Suppressor macrophage treated with lipopolysaccharide for 4 hours (primary cell): Measurements from ENCODE around the gene DZIP1L.

Experiments used
- DNase-seq: peaks from one replicate; pipeline ENCODE4 v3.0.0-alpha.2; 2020

Gene DZIP1L

DNA sequence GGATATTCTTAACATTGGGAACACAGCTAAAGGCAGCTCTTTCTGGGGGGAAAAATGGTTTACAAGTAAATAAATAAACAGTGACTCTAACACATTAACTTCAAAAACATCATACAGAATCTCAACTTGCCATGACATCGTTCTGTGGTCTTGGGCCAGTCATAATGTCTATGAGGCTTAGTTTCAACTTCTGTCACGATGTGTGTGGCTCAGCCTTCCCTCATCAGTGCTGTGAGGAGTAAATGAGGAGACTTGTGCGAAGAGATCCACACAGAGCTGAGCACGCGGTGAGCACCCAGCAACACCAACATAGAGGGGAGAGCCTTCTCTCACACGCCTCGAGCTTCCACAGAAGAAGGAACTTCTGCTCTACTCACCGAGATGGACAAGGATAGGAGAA is 49.0 kb downstream of the DZIP1L start:
- DNase-seq = no peak

DNA sequence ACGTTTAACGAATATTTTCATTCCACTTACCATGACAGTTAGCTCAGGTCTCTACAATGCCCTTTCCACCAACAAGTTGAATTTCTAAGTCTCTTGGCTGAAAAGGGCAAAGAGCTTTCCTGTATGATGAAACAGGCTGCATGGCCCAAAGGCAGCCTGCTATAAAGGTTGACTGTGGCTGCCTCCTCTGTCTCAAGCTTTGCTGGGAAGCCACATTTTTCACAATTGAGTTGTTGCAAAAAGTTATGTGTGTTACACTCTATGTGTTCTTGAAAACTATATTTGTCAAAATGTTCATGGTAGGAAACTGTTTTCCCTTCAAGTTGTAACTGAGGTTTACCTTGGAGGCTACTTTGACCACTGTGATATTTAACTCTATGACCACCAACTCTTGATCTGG is 49.5 kb downstream of the DZIP1L start:
- DNase-seq = no peak

DNA sequence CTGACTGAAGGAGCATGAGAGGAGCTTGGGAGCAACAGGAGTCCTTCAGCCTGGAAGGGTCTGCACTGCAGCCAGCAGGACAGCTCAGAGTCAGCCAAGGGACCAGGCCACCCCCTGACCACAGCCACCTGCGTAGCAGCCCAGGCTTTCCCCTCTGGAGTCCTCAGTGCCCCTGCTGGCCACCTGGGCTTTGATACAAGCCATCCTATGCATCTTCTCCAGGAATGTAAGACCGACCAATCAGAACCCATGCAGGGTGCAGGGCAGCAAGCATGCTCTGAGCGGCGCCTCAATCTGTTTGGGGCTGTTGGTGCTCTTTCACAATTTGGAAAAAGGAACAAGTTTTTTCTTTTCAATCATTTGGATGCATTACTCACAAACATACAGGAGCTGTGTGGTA is 52.0 kb downstream of the DZIP1L start:
- DNase-seq = no peak

DNA sequence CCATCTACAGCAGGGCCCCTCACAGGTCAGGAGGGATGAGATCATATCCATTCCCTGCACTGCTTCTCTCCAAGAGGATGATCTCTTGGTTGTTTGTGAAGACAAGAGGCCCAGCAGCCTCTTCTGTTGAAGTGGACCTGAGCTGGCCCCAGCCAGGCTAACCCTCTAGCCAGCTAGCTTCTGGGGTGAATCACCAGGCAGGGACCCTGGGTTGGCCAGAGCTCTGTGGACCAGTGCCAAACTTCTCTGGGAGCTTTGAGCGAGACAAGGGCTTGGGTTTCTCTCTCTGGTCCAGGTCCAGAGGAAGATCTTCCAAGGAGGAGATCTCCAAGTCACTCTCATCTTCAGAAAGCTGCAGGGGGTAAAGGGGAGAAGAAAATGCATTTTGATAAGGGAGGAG is 52.8 kb downstream of the DZIP1L start:
- DNase-seq = no peak

DNA sequence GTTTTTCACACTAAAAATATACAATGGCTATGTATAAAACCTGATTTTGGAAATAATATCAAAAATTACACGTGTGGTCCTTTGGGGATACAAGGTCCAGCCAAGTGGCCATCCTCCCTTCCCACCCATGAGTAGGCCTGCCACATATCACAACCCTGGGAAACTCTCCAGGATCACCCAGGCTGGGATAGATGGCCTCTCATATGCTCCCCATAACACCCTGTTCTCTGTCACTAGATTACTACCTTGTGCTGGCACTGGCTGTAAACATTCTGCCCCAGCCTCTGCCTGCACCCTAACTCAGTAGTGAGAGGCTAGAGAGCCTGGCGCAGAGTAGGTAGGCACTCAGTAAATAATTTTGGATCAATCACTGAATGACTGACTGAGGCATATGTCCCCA is 53.4 kb downstream of the DZIP1L start:
- no peak for DNase-seq

DNA sequence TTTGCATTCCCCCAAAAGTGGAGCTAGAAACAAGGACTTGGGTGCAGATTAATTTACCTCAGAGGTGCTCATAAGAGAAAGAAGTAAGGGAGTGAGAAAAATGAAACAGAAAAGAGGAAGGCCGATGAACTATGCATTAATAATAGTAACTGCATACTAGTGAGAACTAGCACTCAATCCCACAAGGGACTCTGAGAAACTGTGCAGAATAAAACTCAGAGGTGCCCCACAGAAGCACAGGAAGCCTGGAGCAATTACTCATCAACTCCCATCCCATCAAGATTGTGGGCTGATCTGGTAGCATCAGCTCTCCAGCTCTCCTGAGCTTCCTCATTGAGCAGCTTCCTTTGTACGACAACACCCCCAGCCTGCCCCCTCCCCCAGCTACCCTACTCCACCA is 54.6 kb downstream of the DZIP1L start:
- no peak for DNase-seq

DNA sequence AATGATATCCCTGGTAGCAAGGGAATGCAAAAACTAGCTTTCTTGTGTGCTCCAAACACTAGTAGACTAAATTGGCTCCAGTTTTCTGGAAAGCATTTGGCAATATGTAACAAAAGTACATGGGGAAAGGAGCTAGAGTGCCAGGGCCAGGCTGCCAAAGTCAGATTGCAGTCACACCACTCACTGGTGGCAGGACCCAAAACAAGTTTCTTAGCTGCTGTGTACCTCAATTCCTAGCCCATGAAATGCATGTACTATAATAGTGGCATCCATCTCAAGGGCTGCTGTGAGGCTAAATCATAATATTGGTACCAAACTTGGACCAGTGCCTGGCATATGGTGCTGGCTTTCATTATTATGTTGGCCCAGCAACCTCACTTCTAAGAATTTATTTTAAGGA is 56.1 kb downstream of the DZIP1L start:
- no peak for DNase-seq

DNA sequence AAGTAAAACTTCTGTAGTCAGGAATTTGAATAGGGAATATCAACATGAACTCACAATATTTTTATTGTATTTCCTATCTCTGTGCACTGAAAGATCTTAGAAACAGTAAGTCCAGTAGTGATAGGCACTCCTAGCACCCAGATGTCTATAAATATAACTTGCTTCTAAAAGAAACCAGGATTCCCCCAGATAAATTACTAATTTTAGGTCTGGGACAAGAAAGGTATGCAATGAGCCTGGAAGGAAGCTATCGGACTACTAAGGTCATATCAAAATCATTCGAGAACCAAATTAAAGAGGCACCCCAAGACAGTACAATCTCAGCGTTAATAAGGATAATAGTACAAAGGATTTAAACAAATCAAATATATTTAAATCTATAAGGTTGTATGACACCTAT is 58.0 kb downstream of the DZIP1L start:
- no peak for DNase-seq

DNA sequence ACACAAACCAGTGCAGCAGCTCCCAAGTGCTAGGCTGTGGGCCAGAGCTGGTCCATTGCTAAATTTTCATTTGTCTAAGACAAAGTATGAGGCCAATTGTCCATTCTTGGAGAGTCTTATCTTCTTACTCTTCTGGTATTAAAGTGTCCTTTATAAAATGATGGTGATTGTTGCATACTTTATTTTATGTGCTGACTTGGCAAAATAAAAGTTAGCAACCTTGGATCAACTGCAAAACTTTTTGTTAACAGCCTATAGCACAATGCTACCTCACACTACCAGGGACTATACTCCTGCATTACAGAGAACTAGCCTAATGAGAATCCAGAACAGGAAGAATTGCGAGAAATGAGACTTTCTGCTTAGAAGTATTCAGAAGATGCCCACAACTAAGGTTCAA is 61.4 kb downstream of the DZIP1L start:
- no peak for DNase-seq

DNA sequence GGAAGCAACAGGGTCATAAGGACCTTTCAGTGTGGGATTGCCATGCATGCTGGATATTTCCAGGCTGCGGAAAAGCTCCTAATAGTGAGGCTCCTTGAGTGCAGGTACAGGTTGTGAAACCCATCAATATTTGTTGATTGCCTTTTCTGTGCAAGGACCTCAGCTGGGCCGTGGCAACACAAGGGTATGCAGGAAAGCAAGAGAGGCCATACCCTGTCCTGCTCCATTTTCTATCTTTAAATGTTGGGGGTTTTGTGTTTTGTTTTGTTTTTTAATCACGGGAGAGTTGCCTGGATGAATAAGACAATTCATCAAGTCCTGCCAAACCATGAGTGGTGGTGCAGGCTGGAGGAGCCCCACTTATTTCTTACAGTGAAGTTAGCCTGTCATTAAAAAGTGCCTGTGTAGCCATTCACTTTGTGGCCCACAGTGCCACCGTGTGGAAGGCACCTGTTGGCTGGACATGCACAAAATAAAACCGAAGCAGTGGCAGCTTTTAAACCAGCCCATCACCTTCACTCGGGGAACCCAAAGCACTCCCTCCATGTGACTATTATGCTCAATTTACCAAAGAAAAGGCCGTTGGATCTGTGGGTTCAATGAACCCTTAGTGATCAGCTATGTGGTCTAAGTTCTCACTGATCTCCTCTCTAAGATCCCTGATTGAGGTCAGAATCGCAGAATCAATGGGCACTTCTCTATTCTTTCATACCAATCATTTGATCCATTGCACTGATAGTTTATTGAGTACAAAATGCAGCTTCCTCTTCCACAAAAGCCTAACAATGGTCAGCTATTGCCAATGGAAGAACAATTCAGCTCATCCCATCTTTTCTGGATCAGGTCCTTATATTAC is 63.2 kb downstream of the DZIP1L start:
- peak; percentile 30 for DNase-seq

DNA sequence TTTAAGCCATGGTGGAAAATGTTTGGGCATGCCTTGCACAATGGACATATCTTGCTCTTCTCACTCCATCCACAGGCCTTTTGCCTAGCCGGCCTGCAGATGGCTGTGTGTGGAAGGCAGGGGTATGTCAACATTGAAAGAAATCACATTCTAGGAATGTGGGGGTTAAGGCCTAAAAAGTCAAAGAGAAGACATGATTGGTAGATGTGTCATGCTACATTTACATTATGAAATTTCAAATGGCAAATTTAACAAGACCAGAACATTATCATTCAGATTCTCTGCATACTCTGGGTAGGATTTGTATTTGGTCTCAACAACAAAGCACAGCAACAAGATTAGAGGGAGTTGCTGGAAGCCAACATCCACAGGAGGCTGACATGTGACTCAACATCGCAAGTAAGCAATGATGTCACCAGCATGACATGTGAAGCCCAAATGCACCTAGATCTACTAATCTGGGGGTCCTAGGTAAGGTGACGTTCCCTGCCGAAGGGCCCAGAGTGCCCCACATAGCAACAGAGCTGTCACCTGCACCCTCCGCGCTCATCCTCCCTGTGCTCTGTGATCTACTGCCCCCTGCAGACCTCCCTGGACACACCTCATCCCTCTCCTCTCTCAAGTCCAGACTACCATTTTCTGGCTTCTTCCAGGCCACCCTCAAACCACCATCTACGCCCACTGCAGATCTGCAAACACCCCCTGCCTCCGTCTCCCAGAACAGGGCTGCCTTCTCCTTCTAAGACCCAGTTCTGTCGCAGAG is 66.1 kb downstream of the DZIP1L start:
- DNase-seq = no peak

DNA sequence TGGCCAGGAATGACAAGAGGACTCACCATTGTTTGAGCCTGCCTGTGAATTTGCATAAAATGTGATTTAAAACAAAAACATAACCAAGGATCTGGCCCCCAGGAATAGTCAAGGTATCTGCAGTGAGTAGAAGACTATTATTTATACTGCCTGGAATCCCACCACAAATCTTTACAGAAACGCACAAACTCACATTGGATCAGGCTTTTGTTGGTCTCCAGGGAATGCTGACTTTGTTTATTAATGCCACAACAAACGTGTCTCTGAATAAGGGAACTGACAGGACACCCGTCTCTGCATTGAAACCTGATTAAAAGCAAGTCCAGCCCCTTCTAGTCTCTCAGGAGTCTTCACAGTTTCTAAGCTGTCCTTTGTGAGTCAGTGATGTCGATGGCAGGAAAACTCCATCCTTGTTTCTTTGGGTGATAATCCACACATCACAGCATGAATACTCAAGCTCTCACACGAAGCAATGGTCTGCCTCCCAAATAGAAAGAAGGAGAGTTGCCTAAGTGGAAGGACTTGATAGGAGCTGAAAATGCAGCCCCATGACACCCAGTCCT is 67.7 kb downstream of the DZIP1L start:
- no peak for DNase-seq

DNA sequence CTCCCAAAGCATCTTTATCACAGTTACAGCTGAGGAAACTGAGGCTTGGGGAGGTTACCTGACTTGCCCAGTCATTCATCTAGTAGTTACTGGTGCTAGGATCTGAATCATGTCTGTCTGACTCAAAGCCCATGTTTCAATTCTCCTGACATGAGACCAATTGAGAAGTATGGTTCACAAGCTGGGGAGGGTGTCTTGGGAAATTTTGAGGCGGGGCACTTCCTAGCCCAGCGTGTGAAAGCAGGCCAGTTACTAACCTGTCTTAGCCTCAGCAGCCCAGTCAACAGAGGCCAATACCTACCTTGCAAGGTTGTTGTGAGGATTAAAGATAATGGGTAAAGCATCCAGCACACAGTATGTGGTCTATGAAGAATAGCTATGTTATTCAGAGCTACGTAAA is 68.5 kb downstream of the DZIP1L start:
- peak; percentile 4 for DNase-seq

DNA sequence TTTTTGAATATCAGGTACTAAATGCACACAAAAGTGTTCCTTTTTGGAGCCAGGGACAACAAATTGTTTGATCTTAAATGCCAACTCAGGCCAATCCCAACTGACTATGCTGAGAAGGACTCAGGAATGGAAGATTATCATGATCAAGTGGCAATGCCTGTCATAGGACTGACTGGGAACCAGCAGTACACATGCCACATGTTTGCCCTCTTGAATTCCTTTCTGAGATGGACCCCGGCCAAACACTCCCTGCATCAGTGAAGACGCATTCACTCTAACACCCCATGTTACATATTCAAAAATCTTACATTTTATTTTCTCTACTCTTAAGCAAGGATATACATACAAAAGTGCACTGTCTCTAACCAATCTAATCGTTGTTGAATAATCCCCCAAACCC is 69.3 kb downstream of the DZIP1L start:
- no peak for DNase-seq

DNA sequence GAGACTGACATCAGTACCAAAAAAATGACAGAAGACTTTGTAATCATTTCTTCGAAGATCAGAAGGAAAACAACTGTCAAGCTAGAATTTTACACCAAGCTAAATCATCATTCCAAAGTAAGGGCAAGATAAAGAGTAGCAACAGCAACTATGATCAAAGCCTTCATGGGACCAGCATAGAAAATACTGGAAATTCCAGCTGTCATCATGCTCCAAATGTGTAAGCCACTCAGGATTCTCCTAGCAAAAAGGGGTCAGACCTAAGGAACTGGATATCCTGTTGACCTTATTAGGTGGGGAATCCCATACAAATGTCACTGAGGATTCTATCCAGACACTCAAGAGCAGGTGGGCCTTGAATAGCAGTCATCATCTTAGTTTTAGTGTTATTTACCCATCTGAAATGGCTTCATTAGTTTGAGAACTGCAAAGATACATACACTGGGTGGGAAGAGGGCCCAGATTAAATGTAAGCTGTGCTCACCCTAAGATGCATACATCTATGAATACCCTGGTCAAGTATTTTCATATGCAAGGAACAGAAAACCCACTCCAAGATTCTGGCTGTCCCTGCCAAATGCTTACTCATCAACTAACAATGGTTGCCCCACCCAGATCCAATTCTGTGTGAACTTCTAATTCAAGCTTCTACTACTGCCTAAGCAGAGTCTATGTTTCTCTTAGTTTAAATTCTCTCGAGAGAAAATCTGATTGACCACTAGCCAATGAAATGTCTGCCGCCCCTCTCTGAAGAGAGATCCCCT is 72.0 kb downstream of the DZIP1L start:
- no peak for DNase-seq

DNA sequence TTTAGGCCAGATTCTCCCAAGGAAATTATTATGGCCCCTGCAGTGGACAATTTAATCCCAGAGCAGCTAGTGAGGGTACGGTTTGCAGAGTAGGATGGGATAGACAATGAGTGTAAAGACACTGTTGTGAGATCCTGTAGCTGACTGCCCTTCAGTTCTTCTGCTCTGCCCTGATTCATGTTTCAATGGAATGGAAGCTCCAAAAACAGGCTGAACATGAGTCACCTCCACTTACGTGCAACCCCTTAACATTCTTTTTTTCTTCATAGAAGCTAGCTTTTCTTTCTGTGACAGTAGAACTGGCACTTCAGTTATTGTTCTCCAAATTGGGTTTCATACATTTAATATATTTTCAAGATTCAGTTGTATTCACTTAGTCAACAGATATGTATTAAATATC is 73.4 kb downstream of the DZIP1L start:
- no peak for DNase-seq

DNA sequence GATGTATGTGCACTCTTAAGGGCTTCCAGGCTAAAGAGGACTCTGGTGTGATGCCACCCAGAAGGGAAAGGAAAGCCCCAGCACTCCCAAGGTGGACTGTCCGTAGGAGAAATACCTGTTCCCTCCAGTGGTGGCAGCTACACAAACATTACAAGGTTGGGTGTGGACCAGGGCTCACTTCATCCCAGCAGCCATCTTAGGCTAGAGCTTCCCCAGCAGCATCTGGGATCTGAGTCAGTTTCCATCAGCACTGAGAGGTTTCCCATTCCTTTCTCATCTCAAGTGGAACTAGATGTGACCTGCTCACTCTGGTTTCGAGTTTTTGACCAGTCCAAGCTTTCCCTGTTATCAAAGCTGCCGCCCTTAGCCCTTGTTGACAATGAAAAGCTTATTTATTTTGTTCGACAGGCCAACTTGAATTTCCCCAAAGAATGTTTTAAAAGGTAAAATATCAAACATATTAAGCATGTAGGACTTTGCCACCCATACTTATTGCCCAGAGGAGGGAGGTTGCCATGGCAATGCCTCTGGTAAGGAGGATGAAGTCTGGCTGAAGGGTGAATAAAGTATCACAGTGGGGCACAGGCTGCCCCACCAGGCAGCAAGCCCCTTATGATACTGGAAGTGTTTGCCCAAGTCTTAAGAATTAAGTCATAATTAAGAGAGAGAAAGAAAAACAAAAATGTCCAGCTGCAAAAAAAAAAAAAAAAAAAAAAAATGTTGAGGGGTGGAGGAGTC is 76.5 kb downstream of the DZIP1L start:
- DNase-seq = no peak

DNA sequence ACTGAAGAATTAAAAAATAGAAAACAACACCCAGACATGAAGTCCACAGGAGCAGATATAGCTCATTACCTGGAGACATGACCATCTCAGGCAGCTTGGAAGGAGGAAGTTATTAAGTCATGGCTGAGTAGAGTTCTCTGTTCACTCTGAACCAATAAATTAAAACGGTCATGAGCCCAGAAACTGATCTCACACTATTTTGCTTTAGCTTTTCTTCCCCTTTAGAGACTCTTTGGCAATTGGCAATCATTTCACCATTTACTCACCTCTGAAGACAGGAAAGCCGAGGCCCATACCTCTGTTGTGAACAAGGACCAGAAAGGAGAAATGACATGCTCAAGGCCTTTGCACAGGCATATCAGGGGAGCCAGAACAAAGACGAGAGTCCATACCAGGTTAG is 78.8 kb downstream of the DZIP1L start:
- no peak for DNase-seq

DNA sequence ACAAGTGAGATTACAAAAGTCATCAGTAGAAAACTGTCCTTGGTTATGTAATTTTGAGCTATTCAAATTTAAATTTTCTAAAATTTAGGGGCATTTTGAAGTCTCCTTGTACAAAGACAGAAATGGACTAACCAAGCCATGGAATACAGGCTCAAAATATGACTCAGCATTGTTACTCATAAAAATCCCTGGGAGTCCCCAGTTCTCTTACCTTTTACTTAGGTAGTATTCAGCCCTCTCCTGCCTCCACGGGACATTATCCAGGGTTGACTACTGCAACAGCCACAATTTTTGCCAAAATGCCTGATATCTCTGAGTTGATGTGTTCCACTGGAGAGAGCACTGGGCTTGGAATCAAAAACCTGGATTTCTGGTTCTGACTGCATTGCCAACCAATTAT is 80.5 kb downstream of the DZIP1L start:
- no peak for DNase-seq

DNA sequence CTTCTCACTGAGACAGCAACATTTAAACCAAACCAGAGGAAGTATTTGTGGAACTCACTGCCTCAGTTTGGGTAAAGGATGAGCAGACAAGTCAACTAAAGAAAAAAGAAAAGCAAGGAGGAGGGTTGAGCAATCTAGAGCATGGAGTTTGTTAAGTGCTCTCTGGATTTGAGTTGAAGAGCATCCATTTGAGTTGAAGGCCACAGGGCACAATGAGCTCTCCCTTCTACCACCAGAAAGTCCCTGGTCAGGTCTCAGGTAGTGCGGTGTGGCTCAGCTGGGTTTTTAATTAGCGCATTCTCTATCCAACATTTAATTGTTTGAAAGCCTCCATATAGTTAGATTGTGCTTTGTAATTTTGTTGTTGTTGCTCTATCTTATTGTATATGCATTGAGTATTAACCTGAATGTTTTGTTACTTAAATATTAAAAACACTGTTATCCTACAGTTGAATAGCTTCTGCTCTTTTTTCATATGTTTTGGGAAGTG is 82.2 kb downstream of the DZIP1L start:
- DNase-seq = no peak

DNA sequence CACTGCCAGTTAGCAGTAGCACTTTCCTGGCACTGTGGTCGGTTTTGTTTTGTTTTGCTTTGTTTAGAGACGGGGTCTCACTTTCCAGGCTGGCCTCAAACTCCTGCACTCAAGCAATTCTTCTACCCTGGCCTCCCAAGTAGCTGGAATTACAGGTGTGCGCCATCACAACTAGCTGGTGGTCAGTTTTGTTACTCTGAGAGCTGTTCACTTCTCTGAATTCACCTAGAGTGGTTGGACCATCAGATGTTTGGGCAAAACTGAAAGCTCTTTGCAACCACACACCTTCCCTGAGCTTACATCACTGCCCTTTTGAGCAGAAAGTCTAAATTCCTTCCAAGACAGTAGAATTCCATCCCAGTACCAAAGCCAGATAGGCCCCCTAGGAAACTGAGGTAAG is 82.8 kb downstream of the DZIP1L start:
- DNase-seq = no peak

DNA sequence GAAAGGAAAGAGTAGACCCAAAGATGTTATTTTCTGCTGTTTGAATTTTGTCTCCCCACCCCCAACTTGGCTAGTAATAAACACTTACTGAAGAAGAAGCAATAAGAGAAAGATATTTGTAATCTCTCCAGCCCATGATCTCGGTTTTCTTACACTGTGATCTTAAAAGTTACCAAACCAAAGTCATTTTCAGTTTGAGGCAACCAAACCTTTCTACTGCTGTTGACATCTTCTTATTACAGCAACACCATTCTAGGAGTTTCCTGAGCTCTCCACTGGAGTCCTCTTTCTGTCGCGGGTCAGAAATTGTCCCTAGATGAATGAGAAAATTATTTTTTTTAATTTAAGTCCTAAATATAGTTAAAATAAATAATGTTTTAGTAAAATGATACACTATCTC is 83.9 kb downstream of the DZIP1L start:
- DNase-seq = no peak
